AG04450 (cell line): ENCODE measurements around the gene TTLL13. TPM values are rescaled to one million over a fixed set of nuclear protein-coding genes. Genes with fewer than 3 reads are reported as not detected.

Source experiments
- CTCF ChIA-PET: fragments of 300-600, 350-600 bp; formaldehyde crosslinking; extraction: SDS; loops from one replicate; lab custom pipeline; 2022; ENCODE audit warnings: antibody characterized with exemption, inconsistent platforms; lab: Charles Lee
- POLR2A ChIA-PET: fragments of 350-600 bp; formaldehyde crosslinking; extraction: SDS; loops from one replicate; lab custom pipeline; 2021; ENCODE audit warnings: antibody characterized with exemption, inconsistent platforms; lab: Yijun Ruan, JAX
- DNase-seq: peaks from one replicate; pipeline ENCODE4 v3.0.0-alpha.2; 2011; ENCODE audit warnings: low read depth, low spot score
- H3K27ac ChIP-seq: one replicate; pipeline ENCODE4 v1.5.1; 2012; ENCODE audit warnings: low read depth, low read length, control low read depth
- H3K27me3 ChIP-seq: one replicate; pipeline ENCODE4 v1.6.0; 2012; ENCODE audit warnings: low read length; ENCODE audit not compliant: control insufficient read depth, insufficient read depth
- H3K4me3 ChIP-seq: 2 replicates; pipeline ENCODE4 v1.5.1; 2011; ENCODE audit warnings: mild to moderate bottlenecking, low read depth, low read length, control low read depth
- H3K9me3 ChIP-seq: 2 replicates; pipeline ENCODE4 v1.5.1; 2012; ENCODE audit warnings: low read length; ENCODE audit not compliant: control insufficient read depth, insufficient read depth
- CTCF ChIP-seq: IDR thresholded peaks from 2 replicates; pipeline ENCODE4 v1.5.1; 2011; ENCODE audit warnings: low read depth, low read length, control low read depth, inconsistent platforms
- polyA plus RNA-seq: library from polyadenylated mRNA; depleted of rRNA; stranded (reverse); fragments of >200 nt; gene quantifications from 2 replicates; pipeline ENCODE4 v1.2.3, GENCODE V29; 2011

TTLL13 gene
- polyA plus RNA-seq, 1 experiment, result 0.04 TPM

- Histone ChIP-seq H3K27me3 (no peaks in the 10 kb centered on the region), H3K9me3 (no peaks in the 10 kb centered on the region; the same call in 1 of the 2 replicates), H3K4me3 (no peak overlapping the region), H3K27ac (no peak overlapping the region)
- no peak for DNase-seq
- CTCF ChIA-PET, result interaction anchor here (0.6 to 1.4 kb wide), 3 partner anchors 8 to 68 kb away, joined by 4 to 6 read pairs (median 5); no protein-coding TSS in a partner anchor
- POLR2A ChIA-PET, result interaction anchor here (0.7 kb wide), 1 partner anchor 324 kb away, joined by 4 read pairs; no protein-coding TSS in a partner anchor
- TF ChIP-seq CTCF, result peak; percentile 68
Measured at GRCh38 chr15:90219421-90220141, 29.8 kb upstream of the TTLL13 start.

GRCh38 chr15:90221246-90221900 lies 28.0 kb upstream of the TTLL13 start:
- Histone ChIP-seq H3K4me3 (no peak overlapping the region), H3K27me3 (no peaks in the 10 kb centered on the region), H3K9me3 (no peaks in the 10 kb centered on the region; the same call in 1 of the 2 replicates), H3K27ac (peak overlapping the region; percentile 39)
- POLR2A ChIA-PET, result interaction anchor here (0.5 to 1.2 kb wide), 4 partner anchors 12 to 120 kb away, joined by 3 to 6 read pairs (median 4); partner anchors contain the start of genes CIB1 and GDPGP1
- peak; percentile 90 for TF ChIP-seq CTCF
- CTCF ChIA-PET, result interaction anchor here (0.6 to 2.7 kb wide), 38 partner anchors 9 to 397 kb away, joined by 3 to 36 read pairs (median 5); partner anchors contain the start of genes CIB1, GDPGP1, IDH2 and SEMA4B
- DNase-seq, result peak; percentile 53

GRCh38 chr15:90222547-90222946 lies 26.8 kb upstream of the TTLL13 start:
- no peaks in the 10 kb centered on the region; the same call in 1 of the 2 replicates for H3K9me3 ChIP-seq
- H3K27ac ChIP-seq, result no peak overlapping the region
- ChIA-PET POLR2A (no interaction called here), CTCF (interaction anchor here (0.6 to 2.7 kb wide), 10 partner anchors 10 to 348 kb away, joined by 3 to 36 read pairs (median 6); partner anchors contain the start of genes CIB1 and GDPGP1)
- H3K27me3 ChIP-seq, result no peaks in the 10 kb centered on the region
- H3K4me3 ChIP-seq, result no peak overlapping the region
- TF ChIP-seq CTCF, result no peak
- DNase-seq, result no peak

- CTCF ChIA-PET, result interaction anchor here (2.7 kb wide), 1 partner anchor 9 kb away, joined by 36 read pairs; the partner anchor contains the start of genes CIB1 and GDPGP1
- DNase-seq, result no peak
Measured at GRCh38 chr15:90223441-90224165, 25.8 kb upstream of the TTLL13 start.

More at GRCh38 chr15:90223441-90224165, 25.8 kb upstream of the TTLL13 start:
- Histone ChIP-seq H3K9me3 (no peaks in the 10 kb centered on the region; the same call in 1 of the 2 replicates), H3K4me3 (no peak overlapping the region), H3K27me3 (no peaks in the 10 kb centered on the region), H3K27ac (no peak overlapping the region)
- POLR2A ChIA-PET, result no interaction called here
- no peak for TF ChIP-seq CTCF
